Measurements from ENCODE around the gene N4BP2L2.

GRCh38 chr13:32504263-32504662 lies 34.3 kb downstream of the N4BP2L2 start:
- TF ChIP-seq POU6F1 (CRISPR knock-in tag; IDR thresholded peaks at IDR 0.05; ENCODE audit: borderline replicate concordance, low read depth) (no peak), CSRNP3 (CRISPR knock-in tag; IDR thresholded peaks at IDR 0.05) (no peak), ZFP3 (CRISPR knock-in tag; IDR thresholded peaks at IDR 0.05) (no peak), ISL1 (CRISPR knock-in tag; IDR thresholded peaks at IDR 0.05) (no peak), RARB (CRISPR knock-in tag; IDR thresholded peaks at IDR 0.05) (no peak), ZC3H10 (CRISPR knock-in tag; IDR thresholded peaks at IDR 0.05) (no peak), ESRRG (CRISPR knock-in tag; IDR thresholded peaks at IDR 0.05) (no peak)
- TF ChIP-seq, protein P1, sequence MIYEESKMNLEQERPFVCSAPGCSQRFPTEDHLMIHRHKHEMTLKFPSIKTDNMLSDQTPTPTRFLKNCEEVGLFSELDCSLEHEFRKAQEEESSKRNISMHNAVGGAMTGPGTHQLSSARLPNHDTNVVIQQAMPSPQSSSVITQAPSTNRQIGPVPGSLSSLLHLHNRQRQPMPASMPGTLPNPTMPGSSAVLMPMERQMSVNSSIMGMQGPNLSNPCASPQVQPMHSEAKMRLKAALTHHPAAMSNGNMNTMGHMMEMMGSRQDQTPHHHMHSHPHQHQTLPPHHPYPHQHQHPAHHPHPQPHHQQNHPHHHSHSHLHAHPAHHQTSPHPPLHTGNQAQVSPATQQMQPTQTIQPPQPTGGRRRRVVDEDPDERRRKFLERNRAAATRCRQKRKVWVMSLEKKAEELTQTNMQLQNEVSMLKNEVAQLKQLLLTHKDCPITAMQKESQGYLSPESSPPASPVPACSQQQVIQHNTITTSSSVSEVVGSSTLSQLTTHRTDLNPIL (CRISPR knock-in tag; IDR thresholded peaks at IDR 0.05; ENCODE audit: low read depth) = no peak
- TF ChIP-seq, protein P2, sequence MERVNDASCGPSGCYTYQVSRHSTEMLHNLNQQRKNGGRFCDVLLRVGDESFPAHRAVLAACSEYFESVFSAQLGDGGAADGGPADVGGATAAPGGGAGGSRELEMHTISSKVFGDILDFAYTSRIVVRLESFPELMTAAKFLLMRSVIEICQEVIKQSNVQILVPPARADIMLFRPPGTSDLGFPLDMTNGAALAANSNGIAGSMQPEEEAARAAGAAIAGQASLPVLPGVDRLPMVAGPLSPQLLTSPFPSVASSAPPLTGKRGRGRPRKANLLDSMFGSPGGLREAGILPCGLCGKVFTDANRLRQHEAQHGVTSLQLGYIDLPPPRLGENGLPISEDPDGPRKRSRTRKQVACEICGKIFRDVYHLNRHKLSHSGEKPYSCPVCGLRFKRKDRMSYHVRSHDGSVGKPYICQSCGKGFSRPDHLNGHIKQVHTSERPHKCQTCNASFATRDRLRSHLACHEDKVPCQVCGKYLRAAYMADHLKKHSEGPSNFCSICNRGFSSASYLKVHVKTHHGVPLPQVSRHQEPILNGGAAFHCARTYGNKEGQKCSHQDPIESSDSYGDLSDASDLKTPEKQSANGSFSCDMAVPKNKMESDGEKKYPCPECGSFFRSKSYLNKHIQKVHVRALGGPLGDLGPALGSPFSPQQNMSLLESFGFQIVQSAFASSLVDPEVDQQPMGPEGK (CRISPR knock-in tag; IDR thresholded peaks at IDR 0.05; ENCODE audit: borderline replicate concordance) = no peak
